ENCODE results near the gene GEMIN8.
A peak's percentile ranks its signal among the peaks of the same experiment; 100 is the strongest.

GEMIN8 gene

GRCh38 chrX:14029425-14030173, at the start of gene GEMIN8:
Gene GEMIN8 (minus strand): TSS chrX:14029892. CDS start chrX:14021478, 8,414 bp downstream.
- DNase-seq = peak; percentile 92

GRCh38 chrX:14076639-14077038, 46.9 kb upstream of the GEMIN8 start:
- no peak for DNase-seq

GRCh38 chrX:14073556-14073955, 43.9 kb upstream of the GEMIN8 start:
- no peak for DNase-seq

GRCh38 chrX:14073071-14073470, 43.4 kb upstream of the GEMIN8 start:
- DNase-seq = no peak

GRCh38 chrX:14065800-14066199, 36.1 kb upstream of the GEMIN8 start:
- DNase-seq = no peak

GRCh38 chrX:14064626-14065432, 35.1 kb upstream of the GEMIN8 start:
- DNase-seq = no peak

GRCh38 chrX:14062524-14062923, 32.8 kb upstream of the GEMIN8 start:
- no peak for DNase-seq

GRCh38 chrX:14056206-14056605, 26.5 kb upstream of the GEMIN8 start:
- no peak for DNase-seq

GRCh38 chrX:14051416-14051815, 21.7 kb upstream of the GEMIN8 start:
- DNase-seq = peak; percentile 9 to 38

- DNase-seq = no peak
Observed at GRCh38 chrX:14050709-14051108, 21.0 kb upstream of the GEMIN8 start.

- DNase-seq = no peak
Observed at GRCh38 chrX:14043209-14043608, 13.5 kb upstream of the GEMIN8 start.

GRCh38 chrX:14039344-14039743, 9.7 kb upstream of the GEMIN8 start:
- DNase-seq = peak; percentile 37 to 41

GRCh38 chrX:14038375-14039085, 8.8 kb upstream of the GEMIN8 start:
- no peak for DNase-seq

- DNase-seq = peak; percentile 56 to 67
Observed at GRCh38 chrX:14032406-14032805, 2.7 kb upstream of the GEMIN8 start.

GRCh38 chrX:14030174-14030530, 460 bp upstream of the GEMIN8 start:
- no peak for DNase-seq

- peak in 1 of 2 experiments; percentile 45 for DNase-seq
Observed at GRCh38 chrX:14029039-14029424, 660 bp downstream of the GEMIN8 start.

- DNase-seq = no peak
Observed at GRCh38 chrX:14028473-14028872, 1.2 kb downstream of the GEMIN8 start.

- DNase-seq = no peak
Observed at GRCh38 chrX:14027511-14028019, 2.1 kb downstream of the GEMIN8 start.

GRCh38 chrX:14027036-14027435, 2.7 kb downstream of the GEMIN8 start:
- peak in 1 of 2 experiments; percentile 39 for DNase-seq

- DNase-seq = no peak
Observed at GRCh38 chrX:14026121-14026520, 3.6 kb downstream of the GEMIN8 start.

- DNase-seq = no peak
Observed at GRCh38 chrX:14022019-14022418, 7.7 kb downstream of the GEMIN8 start.

- no peak for DNase-seq
Observed at GRCh38 chrX:14017399-14017798, 12.3 kb downstream of the GEMIN8 start.

- DNase-seq = no peak
Observed at GRCh38 chrX:14015941-14016340, 13.8 kb downstream of the GEMIN8 start.
